GM18519 (cell line): ENCODE results near the gene SLCO4A1.
A peak's percentile ranks its signal among the peaks of the same experiment; 100 is the strongest.
"Not testable (repeated sequence)": the region's sequence is repeated elsewhere in the genome, so short reads cannot be mapped to it uniquely, and the experiment has no call there.

Source experiments
- ATAC-seq: cut with Tn5 transposase; IDR thresholded peaks from one replicate; pipeline ENCODE4 v1.9.1; 2021; ENCODE audit warnings: mild to moderate bottlenecking, moderate library complexity; ENCODE audit not compliant: unreplicated experiment, low FRiP score

The SLCO4A1 gene

DNA sequence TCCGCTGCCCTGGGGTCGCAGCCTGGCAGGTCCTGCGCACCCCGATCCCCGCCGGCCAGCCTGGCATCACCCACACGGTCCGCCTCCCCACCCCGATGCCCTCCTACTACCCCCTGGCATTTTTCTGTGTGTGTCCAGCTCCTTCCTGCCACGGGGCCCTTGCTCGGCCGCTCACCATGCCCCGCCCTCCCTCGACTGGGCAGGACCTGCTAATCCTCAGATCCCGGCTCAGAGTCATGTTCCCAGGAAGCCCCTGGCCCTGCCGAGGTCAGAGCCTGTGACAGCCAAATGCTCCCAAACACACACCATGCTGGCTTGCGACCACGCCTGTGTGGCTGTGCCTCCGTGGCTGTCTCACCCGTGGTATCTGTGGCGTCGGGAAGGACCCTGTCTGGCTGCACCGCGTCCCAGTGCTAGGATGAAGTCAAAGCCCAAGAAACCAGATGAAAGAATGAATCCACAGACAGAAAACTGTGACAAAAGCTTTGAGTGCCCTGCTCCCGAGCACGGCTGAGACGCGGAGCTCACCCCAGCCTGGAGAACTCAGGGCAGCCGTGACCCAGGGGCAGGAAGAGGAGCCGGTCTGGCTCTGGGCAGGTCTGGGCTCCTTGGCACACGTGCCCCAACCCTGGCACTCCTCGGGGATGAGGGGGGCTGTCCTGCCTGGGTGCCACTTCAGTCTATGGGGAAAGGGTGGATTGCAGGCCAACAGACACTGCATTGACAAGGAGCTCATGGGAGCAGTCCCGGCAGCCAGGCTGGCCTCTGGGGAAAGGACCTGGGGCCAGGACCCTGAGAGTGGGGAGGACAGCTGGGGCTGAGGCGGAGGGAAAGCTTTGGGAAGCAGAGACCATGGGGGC is 20.8 kb upstream of the SLCO4A1 start:
- ATAC-seq: no peak

DNA sequence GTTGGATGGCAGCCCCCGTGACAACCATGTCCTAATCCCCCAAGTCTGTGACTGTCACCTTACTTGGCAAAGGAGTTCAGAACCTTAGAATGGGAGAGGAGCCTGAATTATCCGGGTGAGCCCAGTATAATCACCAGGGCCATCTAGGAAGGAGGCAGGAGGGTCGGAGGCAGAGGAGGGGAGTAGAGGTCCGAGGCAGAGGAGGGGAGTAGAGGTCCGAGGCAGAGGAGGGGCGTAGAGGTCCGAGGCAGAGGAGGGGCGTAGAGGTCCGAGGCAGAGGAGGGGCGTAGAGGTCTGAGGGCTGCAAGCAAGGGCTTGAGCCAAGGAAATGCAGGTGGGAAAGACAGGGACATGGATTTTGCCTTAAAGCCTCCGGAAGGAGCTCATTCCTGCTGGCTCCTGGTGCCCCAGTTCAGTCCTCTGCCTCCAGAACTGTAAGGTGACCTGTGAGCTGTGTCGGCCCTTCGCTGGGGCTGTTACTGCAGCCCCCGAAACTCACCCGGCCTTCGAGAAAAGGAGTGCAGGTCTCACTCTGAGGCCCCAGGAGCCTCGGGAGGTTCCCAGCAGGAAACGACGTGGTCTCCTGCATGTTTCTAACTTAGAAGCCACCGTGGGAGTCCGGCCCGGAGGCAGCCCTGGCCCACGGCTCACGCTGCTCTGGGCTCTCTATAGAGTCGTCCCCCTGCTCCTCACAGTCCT is 20.0 kb upstream of the SLCO4A1 start:
- ATAC-seq: no peak

DNA sequence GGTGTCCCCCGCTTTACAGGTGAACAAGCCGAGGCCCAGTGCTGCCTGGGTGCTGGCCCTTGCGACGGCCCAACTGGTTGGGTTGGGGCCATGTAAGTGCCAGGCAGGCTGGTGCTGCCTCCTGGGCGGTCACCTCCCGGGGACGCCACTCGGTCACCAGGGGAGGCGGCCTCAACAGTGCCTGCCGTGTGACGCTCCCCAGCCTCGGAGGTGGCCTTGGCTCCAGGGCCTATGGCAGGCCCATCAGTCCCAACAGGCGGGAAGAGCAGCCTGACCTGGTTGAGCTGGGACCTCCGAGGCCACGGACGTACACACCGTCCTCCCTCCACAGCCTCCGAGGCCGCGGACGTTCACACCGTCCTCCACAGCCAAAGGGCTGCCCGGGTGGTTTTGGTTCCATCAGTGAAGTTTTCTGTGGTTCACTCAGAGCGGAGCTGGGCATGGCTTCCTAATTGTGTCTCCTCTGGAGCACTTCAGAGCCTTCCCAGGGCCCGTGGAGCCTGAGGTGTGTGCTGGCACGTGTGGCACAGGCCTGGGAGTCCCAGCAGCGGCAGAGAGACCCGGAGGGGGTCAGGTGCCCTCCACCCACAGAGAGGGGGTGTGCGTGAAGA is 19.3 kb upstream of the SLCO4A1 start:
- ATAC-seq: no peak

DNA sequence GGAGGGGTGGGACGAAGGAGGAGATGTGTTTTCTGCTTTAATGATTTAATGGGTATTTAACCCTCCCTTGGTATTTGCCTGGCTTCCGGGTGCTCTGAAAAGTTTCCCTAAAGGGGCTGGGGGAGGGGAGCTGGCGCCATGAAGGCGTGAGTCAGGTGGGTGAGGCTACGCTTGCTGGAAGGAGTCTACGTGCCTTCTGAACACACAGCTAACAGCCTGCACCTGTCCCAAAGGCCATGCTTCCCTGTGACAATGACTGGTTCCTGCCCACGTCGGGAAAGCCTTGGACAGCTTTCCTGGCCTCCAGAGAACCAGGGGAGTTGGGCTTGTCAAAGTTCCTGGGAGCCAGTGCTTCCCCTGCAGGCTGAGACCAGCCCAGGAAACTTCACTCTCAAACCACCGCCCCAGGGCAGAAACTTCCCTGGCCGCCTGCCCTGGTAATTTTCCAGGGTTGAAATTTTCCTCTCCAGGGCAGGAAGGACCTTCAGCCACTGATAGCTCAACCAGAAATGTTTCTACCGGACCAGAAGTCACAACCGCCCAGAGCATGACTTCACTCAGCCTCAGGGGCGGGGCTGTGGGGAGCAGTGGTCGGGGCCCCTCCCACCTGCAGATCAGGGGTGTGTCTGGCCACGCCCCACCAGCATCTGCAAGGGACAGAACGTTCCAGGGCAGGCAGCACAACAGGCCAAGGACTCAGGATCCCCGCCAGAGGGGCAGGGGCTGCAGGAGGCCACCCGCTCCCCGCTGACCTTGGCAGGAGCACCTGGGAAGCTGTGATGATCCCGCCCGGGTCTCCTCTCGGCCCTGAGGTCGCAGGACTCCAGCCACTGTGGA is 18.6 kb upstream of the SLCO4A1 start:
- ATAC-seq: peak; percentile 70

DNA sequence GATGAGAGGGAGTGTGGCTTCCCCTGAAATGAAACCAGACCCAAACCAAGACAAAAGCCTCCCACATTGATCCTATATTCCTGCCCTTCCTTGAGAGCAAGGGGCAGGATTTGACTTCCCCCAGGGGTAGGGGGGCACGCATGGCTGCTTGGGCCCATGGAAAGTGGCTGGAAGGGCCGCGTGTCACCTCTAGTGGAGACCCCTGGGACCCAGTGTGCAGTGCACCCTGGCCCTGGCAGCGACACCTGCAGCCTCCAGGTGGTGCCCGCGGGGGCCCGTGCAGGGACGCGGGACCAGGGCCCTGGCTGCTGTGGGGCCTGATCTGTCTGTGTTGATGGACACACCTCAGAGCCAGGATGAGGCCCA is 18.0 kb upstream of the SLCO4A1 start:
- peak; percentile 22 for ATAC-seq

DNA sequence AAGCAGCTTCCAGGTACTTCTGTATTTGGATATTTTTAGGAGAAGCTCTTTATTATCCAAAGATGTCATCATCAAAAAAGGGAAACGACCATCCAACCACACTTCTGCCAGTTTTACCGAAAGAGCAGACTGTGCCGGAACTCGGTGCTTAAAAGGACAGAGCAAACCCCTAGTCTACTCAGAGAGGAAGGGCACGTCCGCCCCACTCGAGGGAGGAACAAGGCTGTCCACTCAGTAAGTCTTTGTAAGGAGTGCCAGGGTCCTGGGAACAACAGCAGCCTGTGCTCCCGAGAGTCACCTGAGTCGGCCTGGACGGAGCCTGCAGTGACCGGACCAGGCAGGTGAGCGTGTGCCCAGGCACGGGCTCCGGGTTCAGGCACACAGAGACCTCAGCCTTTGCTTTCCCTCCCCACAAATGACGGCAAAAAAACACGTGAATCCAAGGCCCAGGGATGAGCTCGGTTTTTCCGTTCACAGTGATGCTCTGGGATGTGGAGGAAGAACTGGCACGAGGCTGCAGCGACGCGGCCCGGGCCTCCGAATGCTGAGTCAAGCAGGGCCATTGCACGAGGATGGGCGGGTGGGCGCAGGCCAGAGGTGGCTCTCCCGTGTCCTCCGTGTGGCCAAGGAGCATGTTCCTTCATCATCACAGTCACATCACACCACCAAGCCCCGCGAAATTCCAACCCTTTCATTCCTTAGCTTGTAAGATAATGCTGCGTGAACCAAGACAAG is 17.4 kb upstream of the SLCO4A1 start:
- ATAC-seq: no peak

DNA sequence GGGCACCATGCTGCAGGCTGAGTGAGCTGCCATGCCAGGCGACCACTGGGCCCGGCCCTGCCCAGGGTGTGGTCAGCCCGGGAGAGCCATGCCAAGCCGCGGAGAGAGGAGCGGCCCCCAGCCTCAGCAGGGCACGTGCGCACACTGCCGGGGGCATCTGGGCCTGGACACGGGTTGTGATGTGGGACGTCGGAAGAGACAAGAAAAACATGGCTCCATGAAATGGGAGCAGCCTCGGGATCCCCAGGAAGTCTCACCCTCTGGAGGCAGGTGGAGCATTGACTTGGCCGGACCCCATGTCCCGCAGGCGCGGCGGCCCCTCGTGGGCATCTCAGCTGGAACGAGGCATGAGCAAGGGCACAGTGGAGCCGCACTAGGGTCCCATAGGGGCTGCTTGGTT is 16.8 kb upstream of the SLCO4A1 start:
- ATAC-seq: no peak

DNA sequence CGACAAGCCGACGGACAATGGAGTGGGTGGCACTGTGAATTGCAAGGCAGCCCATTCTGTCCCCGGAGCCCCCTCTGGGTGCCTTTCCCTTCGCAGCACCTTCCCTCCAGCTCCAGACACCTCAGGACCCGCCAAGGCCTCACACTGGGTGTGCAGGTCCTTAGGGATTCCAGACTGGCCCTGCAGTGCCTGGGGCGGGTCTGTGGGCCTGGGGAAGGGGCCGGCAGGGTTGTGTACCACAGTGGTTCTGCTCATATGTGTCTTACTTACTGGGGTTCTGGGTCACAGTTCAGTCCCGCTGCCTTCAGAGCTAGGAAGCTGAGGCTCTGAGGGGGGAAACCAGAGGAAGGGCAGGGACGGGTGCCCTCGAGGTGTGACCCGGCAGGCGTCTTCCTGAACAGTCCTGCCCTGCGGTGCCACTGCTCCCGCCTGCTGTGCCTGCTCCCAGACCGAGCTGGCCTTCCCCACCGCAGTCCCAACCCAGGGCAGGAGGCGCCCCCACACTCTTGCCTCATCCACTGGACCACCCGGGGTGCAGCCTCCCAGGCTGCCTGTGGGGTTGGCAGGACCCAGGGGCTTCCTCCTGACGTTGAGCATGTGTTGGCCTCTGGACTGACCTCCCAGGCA is 16.3 kb upstream of the SLCO4A1 start:
- ATAC-seq: no peak

DNA sequence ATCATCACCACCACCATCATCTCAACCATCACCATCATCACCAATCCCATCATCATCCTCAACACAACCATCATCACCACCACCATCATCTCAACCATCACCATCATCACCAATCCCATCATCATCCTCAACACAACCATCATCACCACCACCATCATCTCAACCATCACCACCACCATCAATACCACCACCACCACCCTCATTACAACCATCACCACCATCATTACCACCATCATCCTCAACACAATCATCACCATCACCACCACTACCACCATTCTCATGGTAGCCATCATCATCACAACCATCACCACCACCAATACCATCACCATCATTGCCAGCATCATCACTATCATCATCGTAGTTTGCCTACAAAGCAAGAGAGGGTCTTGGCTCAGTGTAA is 14.9 kb upstream of the SLCO4A1 start:
- not testable (repeated sequence) for ATAC-seq

DNA sequence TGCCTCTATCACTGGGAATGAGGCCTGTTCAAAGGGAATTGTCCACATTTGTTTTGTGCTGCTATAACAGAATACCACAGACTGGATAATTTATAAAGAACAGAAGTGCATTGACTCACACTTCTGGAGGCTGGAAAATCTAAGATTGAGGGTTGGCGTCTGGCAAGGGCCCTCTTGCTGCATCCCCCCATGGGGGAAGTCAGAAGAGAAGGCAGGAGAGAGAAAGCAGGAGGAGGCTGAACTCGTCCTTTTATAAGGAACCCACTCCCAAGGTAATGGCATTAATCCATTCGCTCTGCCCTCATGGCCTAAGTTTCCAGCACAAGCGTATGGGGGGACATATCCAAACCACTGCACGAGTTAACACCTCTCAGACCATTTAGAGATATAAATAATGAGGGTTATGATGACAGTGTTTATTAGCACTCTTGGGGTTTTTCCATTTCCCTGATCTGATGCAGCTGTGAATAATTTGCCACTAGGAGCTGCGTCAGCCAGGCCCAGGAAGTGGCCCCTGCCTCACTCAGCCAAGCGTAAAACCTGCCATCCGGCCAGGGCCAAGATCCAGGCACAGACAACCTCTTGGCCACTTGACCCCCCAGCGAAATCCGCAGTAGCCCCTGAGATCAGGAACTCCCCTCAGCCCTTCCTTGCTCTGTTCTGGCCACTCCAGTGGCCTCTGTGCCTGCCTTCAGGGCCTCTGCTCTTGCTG is 14.2 kb upstream of the SLCO4A1 start:
- no peak for ATAC-seq

DNA sequence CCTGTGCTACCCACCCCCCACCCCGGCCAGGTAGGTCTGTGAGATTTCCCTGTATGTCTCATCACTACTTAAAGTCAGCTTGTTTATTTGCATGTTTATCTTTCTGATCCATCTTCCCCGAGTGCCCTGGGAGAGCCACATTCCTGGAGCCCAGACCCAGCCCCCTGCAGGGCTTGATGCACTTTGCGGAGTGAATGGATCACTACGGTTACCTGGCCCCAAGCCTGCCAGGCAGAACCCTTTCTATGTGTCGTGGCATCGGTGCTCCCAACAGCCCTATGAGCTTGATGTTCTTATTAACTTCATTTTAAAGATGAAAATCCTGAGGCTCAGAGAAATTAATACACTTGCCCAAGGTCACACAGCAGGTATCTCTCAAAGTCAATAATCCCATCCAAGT is 13.6 kb upstream of the SLCO4A1 start:
- no peak for ATAC-seq

DNA sequence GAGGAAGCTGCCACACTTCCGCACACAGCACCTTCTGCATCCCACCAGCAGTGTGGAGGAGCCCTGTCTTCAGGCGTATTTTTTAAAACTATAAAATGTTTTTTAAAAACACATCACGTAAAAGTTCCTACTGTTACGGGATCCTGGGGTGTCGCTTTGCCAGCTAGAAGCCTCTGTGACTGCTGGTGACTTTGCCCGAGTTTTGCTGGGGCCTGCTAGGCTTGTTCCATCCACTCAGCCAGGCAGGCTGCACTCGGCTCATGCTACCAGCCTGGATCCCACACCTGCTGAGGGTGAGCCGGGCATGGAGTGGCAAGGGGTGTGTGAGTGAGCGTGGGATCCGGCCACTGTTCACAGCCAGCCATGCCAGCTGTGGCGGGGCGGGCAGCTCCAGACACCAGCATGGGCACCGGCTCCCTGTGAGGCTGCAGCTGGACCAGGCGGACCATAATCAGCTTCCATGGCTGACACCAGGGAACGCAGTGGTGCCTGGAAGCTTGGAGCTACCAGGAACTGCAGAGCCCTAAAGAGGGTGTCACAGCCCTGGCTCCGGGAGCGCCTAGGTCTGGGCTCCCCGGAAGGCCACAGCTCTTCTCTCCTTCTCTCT is 12.3 kb upstream of the SLCO4A1 start:
- ATAC-seq: no peak

DNA sequence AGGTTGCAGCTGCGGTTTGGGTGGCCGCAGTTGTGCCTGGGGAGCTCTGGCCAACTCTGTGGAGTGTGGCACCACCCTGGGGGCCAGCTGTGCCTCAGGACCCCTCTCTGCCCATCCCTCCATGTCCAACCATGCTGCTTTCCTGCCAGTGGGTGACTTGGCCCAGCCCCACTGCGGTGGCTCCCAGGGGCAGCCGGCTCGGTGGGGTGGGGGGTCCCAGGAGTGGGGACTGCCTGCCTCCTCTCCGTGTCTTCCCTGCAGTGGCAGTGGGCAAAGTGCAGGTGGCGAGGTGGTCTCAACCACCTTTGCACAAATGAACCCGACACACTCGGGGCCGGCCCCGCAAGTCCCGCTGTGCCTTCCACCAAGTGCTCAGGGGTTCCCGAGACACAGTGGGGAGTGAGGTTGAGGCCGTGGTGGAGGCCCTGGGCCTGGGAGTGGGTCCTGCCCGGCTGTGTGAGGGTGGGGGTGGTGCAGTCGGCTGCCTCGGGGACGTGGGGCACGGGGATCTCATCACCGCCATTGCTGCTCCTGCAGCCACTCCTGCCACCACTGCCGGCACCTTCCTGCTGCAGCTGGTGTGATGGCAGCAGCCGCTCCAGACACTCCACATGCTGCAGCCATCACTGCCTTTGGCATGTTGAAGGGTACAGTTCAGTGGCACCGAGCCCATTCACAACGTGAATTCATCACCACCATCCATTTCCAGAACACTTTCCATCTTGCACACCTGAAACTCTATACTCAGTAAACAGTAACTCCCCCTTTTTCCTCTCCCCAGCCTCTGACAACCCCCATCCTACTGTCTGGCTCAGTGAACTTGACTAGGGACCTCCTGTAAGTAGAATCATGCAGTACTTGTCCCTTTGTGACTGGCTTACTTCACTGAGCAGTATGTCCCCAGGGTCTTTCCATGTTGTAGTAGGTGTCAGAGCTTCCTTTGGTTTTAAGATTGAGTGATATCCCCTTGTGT is 10.7 kb upstream of the SLCO4A1 start:
- no peak for ATAC-seq

DNA sequence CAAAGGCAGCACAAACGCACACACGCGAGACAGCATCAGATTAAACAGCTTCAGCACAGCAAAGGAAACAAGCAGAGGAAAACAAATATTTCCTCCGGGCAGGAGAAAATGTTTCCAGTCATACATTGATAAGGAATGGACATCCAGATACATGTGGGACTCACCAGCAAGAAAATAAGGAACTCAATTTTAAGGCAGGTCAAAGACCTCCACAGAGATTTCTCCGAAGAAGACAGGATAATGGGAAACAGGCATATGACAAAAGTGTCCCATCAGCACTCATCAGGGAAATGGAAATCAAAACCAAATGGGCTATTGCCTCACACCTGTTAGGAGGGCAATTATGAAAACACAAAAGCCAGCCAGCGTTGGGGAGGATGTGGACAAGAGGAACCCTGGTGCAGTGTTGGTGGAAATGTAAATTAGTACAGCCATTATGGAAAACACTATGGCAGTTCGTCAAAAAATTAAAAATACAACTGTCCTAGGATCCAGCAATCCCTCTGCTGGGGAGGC is 9.7 kb upstream of the SLCO4A1 start:
- no peak for ATAC-seq

DNA sequence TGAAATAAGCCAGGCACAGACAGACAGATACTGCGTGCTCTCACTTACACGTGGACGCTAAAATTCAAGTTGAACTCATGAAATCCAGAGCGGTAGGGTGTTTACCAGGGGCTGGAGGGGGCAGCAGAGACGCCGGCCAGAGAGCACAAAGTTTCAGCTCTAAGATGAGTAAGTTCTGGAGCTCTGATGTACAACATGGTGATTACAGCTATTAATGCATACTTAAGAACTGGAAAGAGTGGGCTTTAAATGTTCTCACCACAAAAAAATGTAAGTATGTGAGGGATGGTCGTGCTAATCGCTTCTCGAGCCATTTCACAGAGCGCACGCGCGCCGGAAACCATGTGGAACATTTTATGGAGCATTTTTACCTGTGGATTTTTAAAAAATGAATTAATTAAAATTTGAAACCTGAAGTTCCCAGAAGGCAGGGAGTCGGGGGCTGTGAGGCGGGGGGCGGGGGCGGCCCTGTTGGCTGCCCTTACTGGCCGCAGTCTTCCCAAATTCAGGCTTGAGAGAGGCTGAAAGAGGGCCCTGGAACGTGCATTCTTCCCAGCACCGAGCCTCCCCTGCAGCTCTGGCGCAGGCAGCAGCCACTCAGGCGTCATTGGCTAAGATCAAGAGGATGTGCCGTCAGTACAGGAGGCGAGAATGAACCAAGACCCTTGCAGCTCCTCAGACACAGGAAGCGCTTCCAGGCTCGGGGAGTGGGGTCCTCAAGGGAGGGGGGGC is 8.5 kb upstream of the SLCO4A1 start:
- no peak for ATAC-seq

DNA sequence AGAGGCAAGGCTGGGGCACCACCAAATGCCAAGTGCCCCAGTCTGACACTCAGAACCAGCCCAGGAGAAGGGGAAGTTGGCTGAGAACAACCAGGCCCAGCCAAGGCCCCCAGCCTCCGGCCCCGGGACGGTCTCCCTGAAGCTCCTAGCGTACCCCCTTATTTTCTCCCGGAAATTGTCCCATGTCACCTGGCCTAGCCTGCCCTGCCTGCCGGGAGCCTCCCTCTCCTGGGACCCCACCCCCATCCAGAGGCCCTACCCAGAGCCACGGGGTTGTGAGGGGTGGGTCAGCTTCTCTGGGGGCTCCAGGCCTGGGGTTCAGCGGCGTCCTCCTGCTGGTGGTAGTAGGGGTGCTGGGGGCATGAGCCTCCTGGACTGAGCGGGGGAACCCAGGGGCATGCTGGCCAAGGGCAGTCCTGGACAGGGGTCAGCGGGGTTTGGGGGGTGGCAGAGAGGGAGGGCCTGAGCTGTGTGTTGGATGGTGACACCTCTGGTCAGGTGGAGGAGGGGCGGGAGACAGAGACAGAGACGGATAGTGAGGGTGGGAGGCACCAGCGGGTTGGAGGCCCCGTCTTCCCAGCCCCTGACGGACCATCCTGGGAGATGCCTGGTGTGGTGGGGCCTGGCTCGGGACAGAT is 7.9 kb upstream of the SLCO4A1 start:
- ATAC-seq: no peak
